VCaP (cell line): ENCODE results near the gene ARAP1.

Experiments used
- H3K27ac ChIP-seq: fragments of 450-650 bp; 2 replicates; pipeline ENCODE4 v1.5.1; 2017
- TF ChIP-seq, protein P1 (sequence below): fragments of 450-650 bp; conservative IDR thresholded peaks from 2 replicates; pipeline ENCODE4 v1.5.1; 2017; ENCODE audit warnings: mild to moderate bottlenecking, moderate library complexity

Gene ARAP1

DNA sequence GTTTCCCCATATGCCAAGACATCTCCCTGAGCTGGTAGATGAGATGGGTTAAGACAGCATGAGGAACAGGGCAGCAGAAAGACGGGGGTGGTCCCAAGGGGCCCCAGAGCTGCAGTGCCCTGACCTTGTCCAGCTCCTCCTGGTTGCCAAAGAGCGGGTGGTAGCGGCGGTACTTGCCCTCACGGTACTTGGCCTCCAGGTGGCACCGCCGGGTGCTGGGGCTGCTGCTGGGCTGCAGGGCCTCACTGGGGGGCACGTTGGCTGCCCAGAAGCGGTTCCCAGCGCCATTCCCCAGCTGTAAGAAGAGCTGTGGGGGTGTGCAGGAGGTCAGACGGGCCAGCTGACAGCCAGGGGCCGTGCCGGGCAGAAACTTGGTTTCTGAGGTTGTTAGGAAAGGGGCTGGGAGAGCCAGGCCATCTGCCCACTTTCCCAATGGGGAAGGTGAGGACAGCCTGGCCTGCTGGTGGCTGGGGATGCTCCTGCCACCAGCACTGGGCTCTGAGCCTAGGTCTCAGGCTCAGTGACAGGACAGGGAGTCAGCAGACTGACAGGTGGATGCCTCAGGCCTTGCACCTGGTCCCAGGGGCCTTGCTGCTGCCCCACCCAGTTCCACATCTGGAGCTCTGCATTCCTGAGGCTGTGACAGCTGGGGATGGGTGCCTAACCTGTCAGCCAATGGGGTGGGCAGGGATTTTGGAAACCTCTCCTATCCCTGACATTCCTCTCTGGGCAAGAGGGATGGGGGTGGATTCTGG lies 48.0 kb downstream of the ARAP1 start:
- no peak overlapping the region for H3K27ac ChIP-seq
- TF ChIP-seq, protein P1, sequence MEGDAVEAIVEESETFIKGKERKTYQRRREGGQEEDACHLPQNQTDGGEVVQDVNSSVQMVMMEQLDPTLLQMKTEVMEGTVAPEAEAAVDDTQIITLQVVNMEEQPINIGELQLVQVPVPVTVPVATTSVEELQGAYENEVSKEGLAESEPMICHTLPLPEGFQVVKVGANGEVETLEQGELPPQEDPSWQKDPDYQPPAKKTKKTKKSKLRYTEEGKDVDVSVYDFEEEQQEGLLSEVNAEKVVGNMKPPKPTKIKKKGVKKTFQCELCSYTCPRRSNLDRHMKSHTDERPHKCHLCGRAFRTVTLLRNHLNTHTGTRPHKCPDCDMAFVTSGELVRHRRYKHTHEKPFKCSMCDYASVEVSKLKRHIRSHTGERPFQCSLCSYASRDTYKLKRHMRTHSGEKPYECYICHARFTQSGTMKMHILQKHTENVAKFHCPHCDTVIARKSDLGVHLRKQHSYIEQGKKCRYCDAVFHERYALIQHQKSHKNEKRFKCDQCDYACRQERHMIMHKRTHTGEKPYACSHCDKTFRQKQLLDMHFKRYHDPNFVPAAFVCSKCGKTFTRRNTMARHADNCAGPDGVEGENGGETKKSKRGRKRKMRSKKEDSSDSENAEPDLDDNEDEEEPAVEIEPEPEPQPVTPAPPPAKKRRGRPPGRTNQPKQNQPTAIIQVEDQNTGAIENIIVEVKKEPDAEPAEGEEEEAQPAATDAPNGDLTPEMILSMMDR, result peak; percentile 19; the same call in 1 of the 2 replicates

DNA sequence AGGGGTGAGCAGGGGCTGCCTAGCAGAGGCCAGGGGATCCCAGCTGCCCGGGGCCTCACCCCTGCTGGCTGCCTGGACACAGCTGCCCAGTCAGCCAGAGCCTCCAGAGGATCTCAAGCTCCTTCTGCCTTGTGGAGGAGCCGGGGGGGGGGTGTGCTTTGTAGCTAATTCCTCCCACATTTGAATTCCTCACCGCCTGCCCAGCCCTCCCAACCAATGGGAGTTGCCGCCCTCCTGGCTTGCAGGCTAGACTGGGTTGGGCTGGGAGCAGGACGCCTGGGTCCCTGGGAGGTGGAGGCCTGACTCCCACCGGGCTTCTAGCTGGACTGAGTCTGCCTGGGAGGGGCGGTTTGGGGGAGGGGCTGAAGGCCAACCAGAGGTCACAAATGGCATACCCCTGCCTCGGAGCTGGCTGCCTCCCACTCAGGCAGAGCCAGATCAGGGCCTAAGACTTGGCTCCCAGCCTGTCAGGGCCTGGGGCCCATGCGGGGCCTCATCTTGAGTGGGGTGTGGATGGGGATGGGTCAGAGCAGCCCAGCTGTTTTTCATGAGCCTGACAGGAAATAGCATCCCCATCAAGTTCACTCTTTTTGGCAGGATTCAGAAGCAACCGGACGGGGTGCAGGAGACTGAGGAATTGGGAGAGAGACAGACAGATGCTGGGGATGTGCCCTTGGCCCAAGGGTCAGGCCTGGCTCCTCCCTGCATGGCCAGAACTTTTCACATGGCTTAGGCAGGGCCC lies 48.8 kb downstream of the ARAP1 start:
- TF ChIP-seq, protein P1, result no peak
- H3K27ac ChIP-seq, result no peak overlapping the region

DNA sequence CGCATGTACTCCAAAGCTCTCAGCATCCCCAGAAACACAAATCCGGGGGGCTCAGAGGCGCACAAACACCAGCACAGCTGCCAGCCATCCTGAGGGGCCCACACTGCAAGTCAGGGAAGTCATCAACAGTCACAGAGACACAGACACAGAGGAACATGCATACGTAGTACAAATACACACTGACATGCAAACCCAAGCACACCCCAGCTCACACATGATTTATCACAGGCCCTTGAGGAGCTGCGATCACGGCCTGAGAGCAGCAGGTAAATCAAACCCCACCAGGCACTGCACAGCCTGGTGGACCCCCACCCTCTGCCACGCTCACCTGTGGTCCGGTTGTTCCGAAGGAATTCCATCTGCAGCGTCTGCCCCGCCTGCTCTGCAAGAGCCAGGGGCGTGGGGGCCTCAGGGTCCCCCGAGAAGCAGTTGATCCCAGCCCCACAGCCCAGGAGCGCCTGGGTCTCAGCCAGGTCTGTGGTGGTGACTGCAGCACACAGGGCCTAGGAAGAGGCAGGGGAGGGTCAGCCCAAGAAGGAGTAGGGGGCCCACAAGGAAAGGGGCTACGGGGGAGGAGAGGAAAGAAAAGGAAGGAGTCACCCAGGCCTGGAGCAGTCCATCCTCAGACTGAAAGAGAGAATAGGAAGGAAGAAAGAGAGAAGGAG lies 49.5 kb downstream of the ARAP1 start:
- TF ChIP-seq, protein P1, result no peak
- H3K27ac ChIP-seq, result no peak overlapping the region

DNA sequence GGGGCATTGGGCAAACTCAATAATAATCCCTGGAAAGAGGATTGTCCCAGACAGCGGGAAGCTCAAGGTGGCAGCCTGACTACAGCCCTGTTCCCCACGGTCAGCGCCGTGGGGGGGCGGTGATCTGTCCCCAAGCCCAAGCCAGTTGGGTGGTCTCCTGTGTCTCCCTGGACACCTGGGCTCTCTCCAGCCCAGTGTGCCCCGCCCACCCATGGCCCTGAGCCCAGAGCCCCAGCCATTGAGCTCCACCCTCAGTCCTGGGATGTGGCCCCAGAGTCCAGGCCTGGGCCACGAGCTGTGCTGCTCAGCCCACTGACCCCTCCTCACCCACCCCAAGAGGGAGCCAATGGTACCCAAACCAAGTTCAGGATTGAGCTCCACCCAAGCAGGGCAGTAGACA lies 50.1 kb downstream of the ARAP1 start:
- TF ChIP-seq, protein P1, result no peak

DNA sequence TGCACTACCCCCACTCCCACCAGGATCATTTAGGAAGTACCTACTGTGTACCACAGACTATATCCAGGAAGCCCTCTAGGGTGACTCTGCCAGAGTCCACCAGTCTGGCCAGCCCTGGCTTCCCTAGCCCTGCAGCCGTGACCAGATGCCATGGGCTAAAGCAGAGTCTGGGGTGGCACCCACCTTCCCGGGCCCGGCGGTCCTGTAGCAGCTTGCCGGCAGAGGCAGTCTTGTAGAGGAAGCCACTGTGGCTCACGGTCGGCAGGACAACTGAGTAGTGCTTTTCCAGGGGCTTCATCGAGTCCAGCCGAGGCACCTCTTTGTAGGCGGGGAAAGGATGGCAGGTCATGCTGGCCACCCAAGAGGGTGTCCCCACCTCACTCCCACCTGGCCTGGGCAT lies 50.7 kb downstream of the ARAP1 start:
- no peak overlapping the region for H3K27ac ChIP-seq
- TF ChIP-seq, protein P1, result no peak

More for the DNA sequence above, 50.1 kb downstream of the ARAP1 start:
- H3K27ac ChIP-seq, result no peak overlapping the region

DNA sequence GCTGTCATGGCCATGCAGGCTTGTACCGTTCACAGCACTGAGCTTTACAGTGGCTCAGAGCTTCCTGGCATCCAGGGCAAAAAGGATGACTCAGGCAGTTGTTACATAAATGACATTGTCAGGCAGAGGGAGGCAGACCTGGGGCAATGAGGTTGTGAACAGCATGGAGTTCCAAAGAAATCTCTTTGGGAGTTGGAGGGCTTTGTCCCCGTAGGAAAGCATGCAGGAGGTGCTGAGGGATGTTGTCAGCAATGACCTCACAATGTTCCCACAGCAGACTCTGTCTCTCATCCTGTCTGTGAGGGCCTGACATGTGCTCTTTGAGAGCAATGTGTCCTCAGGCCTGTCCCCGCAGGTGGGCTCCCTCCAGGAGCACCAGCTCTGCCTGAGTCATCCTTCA lies 52.1 kb downstream of the ARAP1 start:
- TF ChIP-seq, protein P1, result no peak
- H3K27ac ChIP-seq, result no peak overlapping the region

DNA sequence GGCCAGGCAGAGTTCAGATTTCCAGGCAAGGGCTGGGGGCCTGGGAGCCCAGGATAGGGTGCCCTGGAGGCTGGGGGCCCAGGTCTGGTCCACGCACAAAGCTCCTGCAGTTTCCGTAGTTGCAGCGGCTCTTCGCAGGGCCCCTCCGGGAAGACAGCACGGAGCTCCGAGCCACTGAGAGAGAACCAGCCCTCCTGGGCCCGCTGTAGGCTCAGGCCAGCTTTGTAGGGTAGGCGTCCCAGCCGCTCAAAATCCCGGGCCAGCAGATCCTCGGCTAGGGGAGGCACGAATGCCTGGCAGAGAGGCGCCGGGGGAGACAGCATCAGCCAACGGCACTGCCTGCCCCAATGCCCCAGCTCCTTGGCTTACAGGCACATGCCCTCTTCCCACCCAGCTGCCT lies 54.4 kb downstream of the ARAP1 start:
- TF ChIP-seq, protein P1, result no peak

More for the DNA sequence above, 54.4 kb downstream of the ARAP1 start:
- H3K27ac ChIP-seq, result no peak overlapping the region
